SH-SY5Y (cell line): ENCODE data around the gene OSBPL10.

Source experiments
- GATA2 ChIP-seq: IDR thresholded peaks from 2 replicates; pipeline ENCODE4 v1.6.1; 2011; ENCODE audit warnings: mild to moderate bottlenecking, low read depth, low read length
- GATA3 ChIP-seq: IDR thresholded peaks from 2 replicates; pipeline ENCODE4 v1.6.1; 2011; ENCODE audit warnings: low read depth, mild to moderate bottlenecking, low read length, moderate library complexity

DNA sequence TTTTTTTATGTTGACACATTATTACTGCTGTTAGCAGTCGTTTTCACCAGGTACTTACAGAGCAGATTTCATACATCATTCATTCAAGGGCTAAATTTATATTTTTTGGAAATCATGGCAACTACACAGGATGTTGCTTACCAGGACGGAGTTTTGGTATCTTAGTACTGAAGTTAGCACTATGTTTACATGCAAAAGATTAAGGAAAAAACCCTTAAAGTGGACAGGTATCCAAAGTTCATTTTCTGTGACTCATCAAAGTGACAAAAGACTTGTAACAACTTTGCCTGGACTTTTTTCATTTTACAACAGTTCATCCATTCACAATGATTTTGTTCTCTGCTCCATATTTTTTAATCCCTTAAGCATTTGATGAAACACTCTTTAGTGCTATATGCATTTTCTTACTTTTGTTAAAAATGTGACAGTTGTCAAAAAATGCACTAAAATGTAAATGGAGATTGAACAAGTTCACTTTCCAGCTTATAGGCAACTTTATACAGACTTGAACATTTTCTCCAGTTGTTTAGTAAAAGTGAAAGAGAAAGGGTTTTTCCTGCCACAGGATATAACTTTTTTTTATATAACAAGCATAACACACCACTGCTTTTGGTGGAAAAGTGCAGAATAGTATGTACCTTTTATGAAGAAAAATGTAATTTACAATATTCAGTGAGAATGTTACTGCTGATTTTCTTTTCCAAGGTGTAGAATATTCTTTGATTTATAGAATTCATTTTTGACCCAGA, 344.2 kb downstream of the OSBPL10 start:
- TF ChIP-seq GATA3 (no peak), GATA2 (no peak)
